BE2C (cell line): Measurements from ENCODE around the gene CAMSAP1.

ENCODE experiments used
- DNase-seq: peaks from one replicate; pipeline ENCODE4 v3.0.0-alpha.2; 2020
- H3K27me3 ChIP-seq: fragments of 250-450 bp; sonication (Bioruptor Pico); 2 replicates; pipeline ENCODE4 v1.5.1; 2020; ENCODE audit warnings: mild to moderate bottlenecking
- H3K36me3 ChIP-seq: fragments of 250-450 bp; sonication (Bioruptor Pico); 2 replicates; pipeline ENCODE4 v1.5.1; 2020; ENCODE audit warnings: mild to moderate bottlenecking
- H3K4me1 ChIP-seq: fragments of 250-450 bp; sonication (Bioruptor Pico); 2 replicates; pipeline ENCODE4 v1.5.1; 2020
- H3K4me3 ChIP-seq: 2 replicates; pipeline ENCODE4 v1.5.1; 2011; ENCODE audit warnings: low read depth, low read length
- H3K9me3 ChIP-seq: fragments of 250-450 bp; sonication (Bioruptor Pico); 2 replicates; pipeline ENCODE4 v1.5.1; 2020
- TF ChIP-seq, protein P1 (sequence below): IDR thresholded peaks from 2 replicates; pipeline ENCODE4 v1.5.1; 2012; ENCODE audit warnings: mild to moderate bottlenecking, low read depth, low read length

CAMSAP1 gene

DNA sequence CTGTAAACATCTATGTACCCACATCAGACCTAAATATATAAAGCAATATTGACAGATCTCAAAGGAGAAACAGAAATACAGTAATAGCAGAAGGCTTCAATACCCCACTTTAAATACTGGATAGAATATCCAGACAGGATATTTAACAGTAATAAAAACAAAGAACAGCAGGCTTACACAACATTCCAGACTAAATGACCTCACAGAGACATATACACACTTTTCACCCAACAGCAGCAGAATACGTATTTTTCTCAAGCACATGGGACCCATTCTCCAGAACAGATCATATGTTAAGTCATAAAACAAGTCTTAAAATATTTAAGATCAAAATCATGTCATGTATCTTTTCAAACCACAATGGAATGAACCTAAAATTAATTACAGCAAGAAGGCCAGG is 76.8 kb downstream of the CAMSAP1 start:
- peaks cover 18% of the 10 kb centered on the region for H3K36me3 ChIP-seq
- peaks cover 13% of the 10 kb centered on the region for H3K9me3 ChIP-seq
- H3K4me1 ChIP-seq: no peaks in the 10 kb centered on the region
- no peak for DNase-seq
- no peak overlapping the region for H3K4me3 ChIP-seq
- TF ChIP-seq, protein P1, sequence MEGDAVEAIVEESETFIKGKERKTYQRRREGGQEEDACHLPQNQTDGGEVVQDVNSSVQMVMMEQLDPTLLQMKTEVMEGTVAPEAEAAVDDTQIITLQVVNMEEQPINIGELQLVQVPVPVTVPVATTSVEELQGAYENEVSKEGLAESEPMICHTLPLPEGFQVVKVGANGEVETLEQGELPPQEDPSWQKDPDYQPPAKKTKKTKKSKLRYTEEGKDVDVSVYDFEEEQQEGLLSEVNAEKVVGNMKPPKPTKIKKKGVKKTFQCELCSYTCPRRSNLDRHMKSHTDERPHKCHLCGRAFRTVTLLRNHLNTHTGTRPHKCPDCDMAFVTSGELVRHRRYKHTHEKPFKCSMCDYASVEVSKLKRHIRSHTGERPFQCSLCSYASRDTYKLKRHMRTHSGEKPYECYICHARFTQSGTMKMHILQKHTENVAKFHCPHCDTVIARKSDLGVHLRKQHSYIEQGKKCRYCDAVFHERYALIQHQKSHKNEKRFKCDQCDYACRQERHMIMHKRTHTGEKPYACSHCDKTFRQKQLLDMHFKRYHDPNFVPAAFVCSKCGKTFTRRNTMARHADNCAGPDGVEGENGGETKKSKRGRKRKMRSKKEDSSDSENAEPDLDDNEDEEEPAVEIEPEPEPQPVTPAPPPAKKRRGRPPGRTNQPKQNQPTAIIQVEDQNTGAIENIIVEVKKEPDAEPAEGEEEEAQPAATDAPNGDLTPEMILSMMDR: no peak
- no peaks in the 10 kb centered on the region for H3K27me3 ChIP-seq

DNA sequence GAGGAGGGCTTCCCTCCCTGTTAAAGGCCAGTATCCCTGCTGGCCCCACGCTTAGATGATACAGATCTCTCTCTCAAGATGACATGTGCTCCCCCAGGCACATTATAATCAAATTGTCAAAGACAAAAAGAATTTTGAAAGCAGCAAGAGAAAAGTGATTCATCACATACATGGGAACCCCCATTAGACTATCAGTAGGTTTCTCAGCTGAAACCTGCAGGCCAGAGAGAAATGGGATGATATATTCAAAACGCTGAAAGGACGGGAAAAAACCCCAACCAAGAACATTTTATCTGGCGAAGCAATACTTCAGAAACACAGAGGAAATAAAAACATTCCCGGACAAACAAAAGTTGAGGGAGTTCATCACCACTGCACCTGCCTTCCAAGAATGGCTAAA is 78.7 kb downstream of the CAMSAP1 start:
- Histone ChIP-seq H3K4me3 (no peak overlapping the region), H3K9me3 (peaks cover 13% of the 10 kb centered on the region), H3K27me3 (no peaks in the 10 kb centered on the region), H3K4me1 (no peaks in the 10 kb centered on the region), H3K36me3 (peaks cover 20% of the 10 kb centered on the region)
- TF ChIP-seq, protein P1: no peak
- DNase-seq: no peak

DNA sequence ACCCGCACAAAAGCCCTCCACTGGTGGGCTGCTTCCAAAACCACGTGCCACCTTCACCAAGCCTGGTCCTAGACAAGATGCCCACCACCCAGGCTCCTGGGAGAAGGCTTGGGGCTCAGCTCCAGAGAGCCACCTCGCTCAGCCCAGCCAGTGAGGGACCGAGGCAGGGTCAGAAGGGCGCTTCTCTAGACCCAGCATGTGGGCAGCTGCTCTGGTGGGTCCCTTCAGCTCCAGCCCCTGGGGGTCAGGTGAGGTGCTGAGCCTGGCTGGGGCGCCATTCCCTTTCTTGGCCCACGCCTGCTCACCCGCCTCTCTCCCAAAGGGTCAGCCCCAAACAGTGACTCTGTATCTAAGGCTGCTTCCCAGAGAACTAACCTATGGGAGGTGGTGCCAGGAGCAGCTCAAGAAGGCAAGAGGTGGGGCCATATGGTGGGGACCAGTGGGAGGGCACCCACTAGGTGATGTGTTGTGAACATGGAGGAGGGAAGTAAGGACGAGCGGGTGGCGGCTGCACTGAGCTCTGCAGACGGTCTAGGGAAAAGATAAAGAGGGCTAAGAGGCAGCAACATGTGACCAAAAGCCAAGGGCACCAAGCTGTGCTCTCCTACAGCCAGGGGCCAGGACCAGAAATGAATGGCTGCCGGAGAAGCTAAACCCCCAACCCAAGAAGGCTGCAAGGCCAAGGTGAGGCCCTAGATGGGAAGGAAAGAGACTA is 79.3 kb downstream of the CAMSAP1 start:
- Histone ChIP-seq H3K4me1 (no peaks in the 10 kb centered on the region), H3K27me3 (no peaks in the 10 kb centered on the region), H3K4me3 (no peak overlapping the region), H3K36me3 (peaks cover 26% of the 10 kb centered on the region), H3K9me3 (peaks cover 13% of the 10 kb centered on the region)
- TF ChIP-seq, protein P1: no peak
- DNase-seq: no peak

DNA sequence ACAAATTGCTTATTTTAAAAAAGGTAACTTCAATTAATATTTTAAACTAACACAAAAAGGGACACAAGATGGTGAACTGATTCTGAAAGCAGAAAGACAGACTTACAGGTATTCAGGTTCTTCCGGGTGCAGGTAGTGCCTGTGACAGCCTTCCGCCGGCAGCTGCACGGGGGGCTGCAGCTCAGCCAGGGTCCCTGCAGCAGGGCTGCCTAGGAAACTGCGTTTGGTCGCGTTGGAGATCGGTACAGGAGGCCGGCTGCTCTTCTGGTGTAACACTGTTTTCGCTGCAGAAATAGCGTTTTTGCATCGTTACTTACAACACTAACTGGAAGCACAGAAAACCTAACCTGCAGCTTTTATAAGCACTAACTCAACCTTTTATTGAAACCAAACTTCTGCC is 80.0 kb downstream of the CAMSAP1 start:
- TF ChIP-seq, protein P1: no peak
- H3K36me3 ChIP-seq: peaks cover 34% of the 10 kb centered on the region
- H3K9me3 ChIP-seq: peaks cover 13% of the 10 kb centered on the region
- no peaks in the 10 kb centered on the region for H3K4me1 ChIP-seq
- no peaks in the 10 kb centered on the region for H3K27me3 ChIP-seq
- no peak for DNase-seq
- H3K4me3 ChIP-seq: no peak overlapping the region

DNA sequence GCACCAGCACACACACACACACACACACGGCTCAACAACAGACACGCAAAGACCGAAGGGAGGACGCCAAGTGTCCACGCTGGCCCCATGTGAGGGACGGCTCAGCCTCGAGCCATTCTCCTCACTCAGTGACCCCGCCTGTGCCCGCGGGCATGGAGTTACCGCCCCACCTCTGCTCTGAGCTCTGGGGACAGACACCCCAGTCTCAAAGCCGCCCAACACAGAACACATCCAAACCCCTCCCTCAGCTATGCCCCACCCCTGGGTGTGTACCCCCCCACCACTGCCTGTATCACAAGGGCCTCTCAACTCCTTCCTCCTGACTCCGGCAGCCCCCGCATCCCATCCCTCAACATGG is 81.2 kb downstream of the CAMSAP1 start:
- TF ChIP-seq, protein P1: no peak
- H3K4me3 ChIP-seq: no peak overlapping the region
- peaks cover 13% of the 10 kb centered on the region for H3K9me3 ChIP-seq
- H3K27me3 ChIP-seq: no peaks in the 10 kb centered on the region
- DNase-seq: no peak
- H3K4me1 ChIP-seq: no peaks in the 10 kb centered on the region
- H3K36me3 ChIP-seq: peaks cover 44% of the 10 kb centered on the region

DNA sequence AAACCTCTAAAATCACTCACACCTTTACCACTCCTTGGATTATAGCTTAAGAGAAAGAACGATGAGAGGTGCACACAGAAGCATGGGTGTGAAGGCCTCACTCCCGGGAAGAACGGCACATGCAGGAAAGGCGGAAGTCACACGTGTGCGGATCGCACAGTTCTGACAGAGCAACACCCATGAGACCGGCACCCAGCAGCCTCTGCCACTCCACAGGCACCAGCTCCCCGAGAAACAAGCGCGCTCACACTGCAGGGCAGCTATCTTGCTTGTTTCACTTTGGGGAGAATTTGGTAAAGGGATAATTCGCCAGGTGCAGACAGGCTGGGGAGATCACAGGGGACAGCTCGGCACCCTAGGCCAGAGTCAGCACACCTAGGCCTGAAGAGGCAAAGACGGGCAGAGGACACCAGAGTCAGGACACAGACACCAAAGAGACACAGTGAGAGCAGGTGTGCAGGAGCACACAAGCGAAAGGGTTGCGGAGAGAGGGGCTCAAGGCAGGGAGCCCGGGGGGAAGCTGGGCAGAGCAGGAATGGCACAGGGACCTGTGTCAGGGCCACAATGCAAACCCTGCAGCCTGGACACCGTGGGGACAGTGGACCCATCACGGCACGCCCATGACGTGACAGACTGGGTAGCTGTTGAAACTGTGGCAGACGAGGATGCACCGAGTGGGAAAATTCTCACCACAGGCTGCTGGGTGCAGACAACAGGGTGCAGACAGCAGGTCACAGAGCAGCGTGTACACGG is 81.7 kb downstream of the CAMSAP1 start:
- Histone ChIP-seq H3K4me1 (no peaks in the 10 kb centered on the region), H3K27me3 (no peaks in the 10 kb centered on the region), H3K4me3 (no peak overlapping the region), H3K9me3 (peaks cover 13% of the 10 kb centered on the region), H3K36me3 (peaks cover 49% of the 10 kb centered on the region)
- DNase-seq: no peak
- TF ChIP-seq, protein P1: no peak
